GM13976 (cell line): ENCODE data around the gene SYNJ2.

ENCODE experiments used
- DNase-seq: peaks from one replicate; pipeline ENCODE4 v3.0.0; 2012; ENCODE audit warnings: low spot score
- CTCF ChIP-seq: IDR thresholded peaks from 2 replicates; pipeline ENCODE4 v1.5.1; 2012; ENCODE audit warnings: borderline replicate concordance, mild to moderate bottlenecking; ENCODE audit not compliant: insufficient read depth; ENCODE audit errors: extremely low read depth, missing control alignments, control extremely low read depth
- in situ Hi-C: fragments of 300-500 bp; cut with MboI; formaldehyde crosslinking; loops from one replicate; pipeline ENCODE4 v1.12.0; 2022; ENCODE audit warnings: low sequenced_read_pairs, mixed read lengths, inconsistent platforms; ENCODE audit not compliant: unreplicated experiment

Gene SYNJ2

GRCh38 chr6:157999168-158000051 is 17.7 kb downstream of the SYNJ2 start:
- DNase-seq: no peak
- no peak for TF ChIP-seq CTCF
- in situ Hi-C loops: no loop called here

GRCh38 chr6:158000530-158001307 is 19.1 kb downstream of the SYNJ2 start:
- in situ Hi-C loops: no loop called here
- no peak for TF ChIP-seq CTCF
- no peak for DNase-seq

GRCh38 chr6:158002249-158002950 is 20.7 kb downstream of the SYNJ2 start:
- DNase-seq: no peak
- in situ Hi-C loops: no loop called here
- TF ChIP-seq CTCF: no peak

GRCh38 chr6:158002951-158003853 is 21.5 kb downstream of the SYNJ2 start:
- in situ Hi-C loops: no loop called here
- DNase-seq: no peak
- TF ChIP-seq CTCF: no peak

GRCh38 chr6:158003910-158004700 is 22.4 kb downstream of the SYNJ2 start:
- TF ChIP-seq CTCF: no peak
- in situ Hi-C loops: no loop called here
- no peak for DNase-seq

GRCh38 chr6:158004701-158005095 is 23.0 kb downstream of the SYNJ2 start:
- TF ChIP-seq CTCF: no peak
- DNase-seq: no peak
- in situ Hi-C loops: no loop called here
